Activated naive CD4-positive, alpha-beta T cell treated with anti-CD3 and anti-CD28 coated beads, Interleukin-2, amount 50 U/mL, for 72 hours (primary cell): ENCODE measurements around the gene TCAIM. TPM values are rescaled to one million over a fixed set of nuclear protein-coding genes. Genes with fewer than 3 reads are reported as not detected.

ENCODE experiments used
- ATAC-seq, 2 donors: fragments of 150-1000 bp; cut with Tn5 transposase; 2 replicates each; pipeline ENCODE4 v1.10.0; 2021; ENCODE audit warnings: mild to moderate bottlenecking in 2 of 2, moderate library complexity in 2 of 2
- DNase-seq, 2 donors: peaks; one replicate each; pipeline ENCODE4 v3.0.0; 2021 to 2022; ENCODE audit warnings: low spot score in 2 of 2
- H3K27ac Mint-ChIP-seq, 2 donors: one replicate each; pipeline ENCODE4 v1.8.0; 2022; ENCODE audit warnings: mild to moderate bottlenecking in 2 of 2, mixed read lengths in 2 of 2
- H3K36me3 Mint-ChIP-seq, 2 donors: one replicate each; pipeline ENCODE4 v1.8.0; 2022; ENCODE audit warnings: mixed read lengths in 2 of 2
- H3K9me3 Mint-ChIP-seq, 2 donors: one replicate each; pipeline ENCODE4 v1.8.0; 2022; ENCODE audit warnings: mixed read lengths in 2 of 2
- total RNA-seq, 2 donors: library from RNA; stranded (reverse); gene quantifications; one replicate each; pipeline ENCODE4 v1.2.3, GENCODE V29; 2022

TCAIM gene
- total RNA-seq, 2 donors from 2014 or later: 19.7 to 22.4 TPM

- no peak for ATAC-seq
- Mint-ChIP-seq H3K36me3 (peaks cover 50 to 76% of the 10 kb centered on the region in 2 donors), H3K9me3 (peaks cover 16 to 31% of the 10 kb centered on the region in 2 donors), H3K27ac (peak overlapping the region in 1 of 2 donors; percentile 45)
- no peak for DNase-seq
Measured at GRCh38 chr3:44446929-44447328, 108.4 kb downstream of the TCAIM start.

- Mint-ChIP-seq H3K36me3 (peaks cover 63 to 76% of the 10 kb centered on the region in 2 donors), H3K27ac (no peak overlapping the region), H3K9me3 (peaks cover 16 to 25% of the 10 kb centered on the region in 2 donors)
- no peak for DNase-seq
- no peak for ATAC-seq
Measured at GRCh38 chr3:44451441-44451840, 112.9 kb downstream of the TCAIM start.

- ATAC-seq (no peak), DNase-seq (no peak)
- no peak overlapping the region for H3K27ac Mint-ChIP-seq
- H3K9me3 Mint-ChIP-seq: peaks cover 0 to 4% of the 10 kb centered on the region in 2 donors
- H3K36me3 Mint-ChIP-seq: peaks cover 40 to 56% of the 10 kb centered on the region in 2 donors
Measured at GRCh38 chr3:44454258-44454657, 115.7 kb downstream of the TCAIM start.

- DNase-seq (no peak), ATAC-seq (no peak)
- Mint-ChIP-seq H3K9me3 (peaks cover 4 to 13% of the 10 kb centered on the region in 2 donors), H3K27ac (peak overlapping the region; percentile 30 to 58), H3K36me3 (peaks cover 36 to 56% of the 10 kb centered on the region in 2 donors)
Measured at GRCh38 chr3:44455318-44455717, 116.8 kb downstream of the TCAIM start.

Other genes starting within 250 kb of the TCAIM start
- not detected for gene TOPAZ1, start 96.9 kb upstream of the TCAIM start, total RNA-seq
- gene ZNF445, start 138.9 kb downstream of the TCAIM start, total RNA-seq: 10 to 100 TPM in 1 of 2 donors, 1 to 10 TPM in 1; 9.5 to 20.9 TPM
- gene ZKSCAN7, start 216.4 kb downstream of the TCAIM start, total RNA-seq: 1 to 10 TPM in 1 of 2 donors, under 1 TPM in 1; 0.97 to 2.4 TPM
- gene ZNF660, start 246.2 kb downstream of the TCAIM start, total RNA-seq: 1 to 10 TPM in 1 of 2 donors, under 1 TPM in 1; 0.23 to 1.1 TPM